Esophagus squamous epithelium (tissue), 4 donors: ENCODE measurements around the gene OR51B5.

Experiments
- CTCF ChIP-seq, 6 experiments: fragments of 450-650 bp in 4 of 6; fragments of 200-600 bp in 2 of 6; sonication (generic) in 2 of 6; IDR thresholded peaks; one replicate each; pipeline ENCODE4 v1.5.1; 2016 to 2019; ENCODE audit warnings: antibody characterized with exemption in 6 of 6, mild to moderate bottlenecking in 4 of 6, moderate library complexity in 4 of 6
- POLR2A ChIP-seq, 4 donors: fragments of 450-650 bp; IDR thresholded peaks; one replicate each; pipeline ENCODE4 v1.6.1; 2017; ENCODE audit warnings: antibody characterized with exemption in 4 of 4, mild to moderate bottlenecking in 4 of 4, moderate library complexity in 3 of 4

- TF ChIP-seq CTCF (IDR thresholded peaks at IDR 0.05) (no peak), POLR2A (IDR thresholded peaks at IDR 0.05) (no peak)
These were observed 23.5 kb upstream of the OR51B5 start for GRCh38 chr11:5366856-5367255.
